Activated naive CD8-positive, alpha-beta T cell treated with anti-CD3 and anti-CD28 coated beads for 36 hours (primary cell): Measurements from ENCODE around the gene AKR1C3. TPM values are rescaled to one million over a fixed set of nuclear protein-coding genes. Genes with fewer than 3 reads are reported as not detected.
"Not testable (repeated sequence)": the region's sequence is repeated elsewhere in the genome, so short reads cannot be mapped to it uniquely, and the experiment has no call there.

Source experiments
- DNase-seq: peaks from one replicate; pipeline ENCODE4 v3.0.0; 2021
- H3K27ac Mint-ChIP-seq: one replicate; pipeline ENCODE4 v1.8.0; 2022; ENCODE audit warnings: mild to moderate bottlenecking, moderate library complexity, mixed read lengths
- H3K27me3 Mint-ChIP-seq: one replicate; pipeline ENCODE4 v1.8.0; 2022; ENCODE audit warnings: mild to moderate bottlenecking, mixed read lengths
- H3K36me3 Mint-ChIP-seq: one replicate; pipeline ENCODE4 v1.8.0; 2021; ENCODE audit warnings: mild to moderate bottlenecking, mixed read lengths
- H3K4me1 Mint-ChIP-seq: one replicate; pipeline ENCODE4 v1.8.0; 2021; ENCODE audit warnings: mixed read lengths
- H3K4me3 Mint-ChIP-seq: one replicate; pipeline ENCODE4 v1.8.0; 2022; ENCODE audit warnings: mild to moderate bottlenecking, moderate library complexity, mixed read lengths
- H3K9me3 Mint-ChIP-seq: one replicate; pipeline ENCODE4 v1.8.0; 2022; ENCODE audit warnings: mixed read lengths
- total RNA-seq, 2 experiments: library from RNA; stranded (reverse); gene quantifications; one replicate each; pipeline ENCODE4 v1.2.3, GENCODE V29; 2021

The AKR1C3 gene
- under 1 TPM; 0.50 to 0.87 TPM for total RNA-seq

DNA sequence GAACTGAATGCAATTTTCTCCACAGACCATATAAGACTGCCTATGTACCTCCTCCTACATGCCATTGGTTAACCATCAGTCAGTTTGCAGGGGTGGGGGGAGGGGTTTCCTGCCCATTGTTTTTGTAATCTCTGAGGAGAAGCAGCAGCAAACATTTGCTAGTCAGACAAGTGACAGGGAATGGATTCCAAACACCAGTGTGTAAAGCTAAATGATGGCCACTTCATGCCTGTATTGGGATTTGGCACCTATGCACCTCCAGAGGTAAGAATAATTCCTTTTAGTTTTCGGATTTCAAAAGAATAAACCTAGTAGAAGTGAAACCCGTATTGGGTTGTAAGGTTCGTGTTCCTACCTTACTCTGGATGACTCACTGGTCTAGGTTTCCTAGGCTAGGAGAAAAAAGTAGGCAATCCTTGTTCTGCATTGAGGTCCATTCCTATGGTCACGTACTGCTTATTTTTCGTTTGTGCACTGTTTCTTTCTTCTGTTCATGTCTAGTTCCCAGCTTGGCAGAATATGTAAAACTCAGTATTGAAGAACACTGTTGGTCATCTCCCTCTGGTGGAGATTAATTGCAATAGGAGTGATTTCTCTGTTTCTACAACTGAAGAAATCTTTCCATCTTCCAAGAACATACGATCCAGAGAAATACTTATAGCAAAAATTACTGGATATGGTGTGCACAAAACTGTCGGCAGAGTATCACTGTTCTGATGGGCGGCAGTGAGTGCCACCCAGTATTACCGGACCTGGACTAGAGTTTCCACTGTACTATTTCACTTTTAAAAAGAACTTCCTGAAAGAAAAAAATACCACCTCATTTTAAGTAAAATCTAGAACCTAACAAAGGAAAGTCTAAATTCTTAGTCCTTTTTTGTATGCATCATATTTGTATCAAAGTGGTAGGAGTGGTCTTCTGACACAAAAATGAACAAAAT is at the start of gene AKR1C3:
Gene AKR1C3 (plus strand): TSS at position 150 of the 941 bp plus-strand sequence. CDS start 31 bp downstream, at position 181.
- DNase-seq, result no peak
- no peak within 1 kb of the TSS for H3K27ac Mint-ChIP-seq
- H3K36me3 Mint-ChIP-seq, result no peaks in the 10 kb centered on the region
- peaks cover 9% of the 10 kb centered on the region for H3K4me1 Mint-ChIP-seq
- H3K9me3 Mint-ChIP-seq, result peaks cover 3% of the 10 kb centered on the region
- peak within 1 kb of the TSS; percentile 44 for H3K4me3 Mint-ChIP-seq
- peaks cover 14% of the 10 kb centered on the region for H3K27me3 Mint-ChIP-seq

DNA sequence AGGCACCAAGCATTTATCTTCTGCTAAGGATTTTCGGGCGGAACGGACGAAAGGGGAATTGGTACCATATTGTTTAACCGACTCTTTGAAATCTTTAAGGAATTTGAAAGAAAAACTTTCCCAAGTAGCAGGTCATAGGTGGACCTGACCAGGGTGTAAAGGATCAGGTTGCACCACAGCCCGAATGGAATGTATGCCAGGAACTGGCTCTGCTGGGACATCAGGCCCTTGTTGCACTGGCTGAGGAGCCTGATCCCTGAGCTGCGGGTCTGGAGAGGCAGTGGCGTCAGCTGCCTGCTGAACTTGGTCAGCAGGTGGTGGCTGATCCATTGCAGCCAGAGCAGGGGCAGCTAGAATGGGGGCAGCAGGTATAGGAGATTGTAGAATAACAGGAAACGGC is 49.1 kb upstream of the AKR1C3 start:
- Mint-ChIP-seq H3K27me3 (no peaks in the 10 kb centered on the region), H3K4me1 (no peaks in the 10 kb centered on the region), H3K27ac (no peak overlapping the region), H3K9me3 (no peaks in the 10 kb centered on the region), H3K36me3 (no peaks in the 10 kb centered on the region), H3K4me3 (no peak overlapping the region)
- DNase-seq, result no peak

DNA sequence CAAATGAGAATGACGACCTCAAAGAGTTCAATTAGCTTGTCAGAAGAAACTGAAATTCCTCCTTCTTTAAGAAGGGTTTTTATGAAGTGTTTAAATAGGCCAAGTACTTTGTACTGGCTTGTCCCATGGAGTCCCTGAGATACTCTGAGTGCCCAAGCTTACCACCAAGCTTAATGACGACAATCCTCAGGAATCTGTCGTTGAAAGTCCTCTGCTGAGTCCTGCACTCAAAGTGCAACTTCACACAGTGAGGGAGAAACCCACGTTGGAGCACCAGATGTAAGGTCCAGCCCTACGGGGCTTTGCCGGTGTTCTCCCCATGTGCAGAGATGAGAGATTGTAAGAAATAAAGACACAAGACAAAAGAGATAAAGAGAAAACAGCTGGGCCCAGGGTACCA is 47.8 kb upstream of the AKR1C3 start:
- Mint-ChIP-seq H3K27me3 (no peaks in the 10 kb centered on the region), H3K36me3 (no peaks in the 10 kb centered on the region), H3K9me3 (no peaks in the 10 kb centered on the region), H3K4me3 (no peak overlapping the region), H3K27ac (no peak overlapping the region), H3K4me1 (no peaks in the 10 kb centered on the region)
- DNase-seq, result no peak

GRCh38 chr10:5047055-5047454 is 47.2 kb upstream of the AKR1C3 start:
- H3K36me3 Mint-ChIP-seq, DNase-seq, H3K27me3 Mint-ChIP-seq, H3K4me1 Mint-ChIP-seq, H3K4me3 Mint-ChIP-seq, H3K9me3 Mint-ChIP-seq, H3K27ac Mint-ChIP-seq: not testable (repeated sequence)

GRCh38 chr10:5047912-5048628 is 46.1 kb upstream of the AKR1C3 start:
- Mint-ChIP-seq H3K4me1 (no peaks in the 10 kb centered on the region), H3K9me3 (no peaks in the 10 kb centered on the region), H3K27me3 (no peaks in the 10 kb centered on the region), H3K36me3 (no peaks in the 10 kb centered on the region), H3K4me3 (no peak overlapping the region), H3K27ac (no peak overlapping the region)
- DNase-seq, result no peak

DNA sequence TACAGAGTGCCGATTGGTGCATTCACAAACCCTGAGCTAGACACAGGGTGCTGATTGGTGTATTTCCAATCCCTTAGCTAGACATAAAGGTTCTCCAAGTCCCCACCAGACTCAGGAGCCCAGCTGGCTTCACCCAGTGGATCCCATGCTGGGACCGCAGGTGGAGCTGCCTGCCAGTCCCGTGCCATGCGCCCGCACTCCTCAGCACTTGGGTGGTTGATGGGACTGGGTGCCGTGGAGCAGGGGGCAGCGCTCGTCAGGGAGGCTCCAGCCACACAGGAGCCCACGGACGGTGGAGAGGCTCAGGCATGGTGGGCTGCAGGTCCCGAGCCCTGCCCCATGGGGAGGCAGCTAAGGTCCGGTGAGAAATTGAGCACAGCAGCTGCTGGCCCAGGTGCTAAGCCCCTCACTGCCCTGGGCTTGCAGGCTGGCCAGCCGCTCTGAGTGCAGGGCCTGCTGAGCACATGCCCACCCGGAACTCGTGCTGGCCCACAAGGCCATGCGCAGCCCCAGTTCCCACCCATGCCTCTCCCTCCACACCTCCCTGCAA is 41.2 kb upstream of the AKR1C3 start:
- not testable (repeated sequence) for H3K36me3 Mint-ChIP-seq, H3K27me3 Mint-ChIP-seq, H3K27ac Mint-ChIP-seq, H3K4me3 Mint-ChIP-seq, DNase-seq, H3K9me3 Mint-ChIP-seq, H3K4me1 Mint-ChIP-seq

- not testable (repeated sequence) for H3K36me3 Mint-ChIP-seq, H3K4me1 Mint-ChIP-seq, H3K27me3 Mint-ChIP-seq, DNase-seq, H3K4me3 Mint-ChIP-seq, H3K9me3 Mint-ChIP-seq, H3K27ac Mint-ChIP-seq
These were observed 39.4 kb upstream of the AKR1C3 start for GRCh38 chr10:5054831-5055230.

DNA sequence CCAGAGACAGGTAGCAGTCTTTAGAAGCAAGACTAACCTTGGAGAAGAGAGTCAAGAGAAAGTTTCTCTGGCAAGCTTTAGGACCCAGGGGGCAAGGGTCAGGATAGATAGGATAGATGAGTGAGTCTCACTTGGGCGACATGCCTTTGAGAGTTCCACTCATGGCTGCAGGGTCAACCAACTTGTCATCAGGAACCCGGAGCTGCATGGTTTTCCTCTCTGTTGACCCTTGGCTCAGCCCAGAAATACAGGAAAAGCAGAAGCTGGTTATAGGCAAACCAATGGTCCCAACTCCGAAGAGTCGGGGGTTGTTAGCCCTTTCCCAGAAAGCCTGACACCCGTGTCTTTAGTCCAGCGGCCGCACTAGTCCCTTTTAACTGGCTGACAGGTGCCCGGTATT is 34.9 kb upstream of the AKR1C3 start:
- not testable (repeated sequence) for H3K4me3 Mint-ChIP-seq, H3K36me3 Mint-ChIP-seq, H3K27me3 Mint-ChIP-seq, H3K4me1 Mint-ChIP-seq, H3K27ac Mint-ChIP-seq, DNase-seq, H3K9me3 Mint-ChIP-seq

- H3K27me3 Mint-ChIP-seq, H3K4me1 Mint-ChIP-seq, H3K27ac Mint-ChIP-seq, DNase-seq, H3K36me3 Mint-ChIP-seq, H3K4me3 Mint-ChIP-seq, H3K9me3 Mint-ChIP-seq: not testable (repeated sequence)
These were observed 33.4 kb upstream of the AKR1C3 start for GRCh38 chr10:5060791-5061190.

GRCh38 chr10:5064656-5065055 is 29.6 kb upstream of the AKR1C3 start:
- Mint-ChIP-seq H3K27me3 (no peaks in the 10 kb centered on the region), H3K4me3 (no peak overlapping the region), H3K4me1 (no peaks in the 10 kb centered on the region), H3K36me3 (no peaks in the 10 kb centered on the region), H3K27ac (no peak overlapping the region), H3K9me3 (no peaks in the 10 kb centered on the region)
- no peak for DNase-seq

GRCh38 chr10:5068274-5068984 is 25.8 kb upstream of the AKR1C3 start:
- no peak for DNase-seq
- H3K9me3 Mint-ChIP-seq, result no peaks in the 10 kb centered on the region
- no peak overlapping the region for H3K27ac Mint-ChIP-seq
- H3K4me1 Mint-ChIP-seq, result no peaks in the 10 kb centered on the region
- H3K4me3 Mint-ChIP-seq, result no peak overlapping the region
- no peaks in the 10 kb centered on the region for H3K36me3 Mint-ChIP-seq
- H3K27me3 Mint-ChIP-seq, result no peaks in the 10 kb centered on the region

- no peaks in the 10 kb centered on the region for H3K9me3 Mint-ChIP-seq
- H3K4me1 Mint-ChIP-seq, result no peaks in the 10 kb centered on the region
- H3K27ac Mint-ChIP-seq, result no peak overlapping the region
- no peak overlapping the region for H3K4me3 Mint-ChIP-seq
- H3K36me3 Mint-ChIP-seq, result no peaks in the 10 kb centered on the region
- no peaks in the 10 kb centered on the region for H3K27me3 Mint-ChIP-seq
- DNase-seq, result no peak
These were observed 23.4 kb upstream of the AKR1C3 start for GRCh38 chr10:5070648-5071410.

GRCh38 chr10:5071411-5072198 is 22.6 kb upstream of the AKR1C3 start:
- H3K4me3 Mint-ChIP-seq, result no peak overlapping the region
- DNase-seq, result no peak
- H3K36me3 Mint-ChIP-seq, result no peaks in the 10 kb centered on the region
- no peaks in the 10 kb centered on the region for H3K27me3 Mint-ChIP-seq
- H3K4me1 Mint-ChIP-seq, result no peaks in the 10 kb centered on the region
- H3K27ac Mint-ChIP-seq, result no peak overlapping the region
- no peaks in the 10 kb centered on the region for H3K9me3 Mint-ChIP-seq

DNA sequence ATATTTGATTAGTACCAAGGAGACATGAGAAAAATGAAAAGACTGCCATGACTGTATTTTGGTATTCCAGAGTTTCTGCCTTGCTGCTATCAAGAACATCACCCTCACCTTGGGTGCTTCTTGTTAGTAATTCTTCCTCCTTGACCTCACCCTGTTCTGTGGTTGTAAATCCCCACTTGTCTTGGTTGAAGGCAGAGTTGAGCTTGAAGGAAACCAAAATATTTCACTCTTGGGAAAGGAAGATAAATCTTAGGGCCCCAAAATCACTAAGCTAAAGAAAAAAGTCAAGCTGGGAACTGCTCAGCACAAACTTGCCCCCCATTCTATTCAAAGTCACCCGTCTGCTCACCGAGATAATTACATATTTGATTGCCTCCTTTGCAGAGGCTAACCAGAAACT is 20.6 kb upstream of the AKR1C3 start:
- Mint-ChIP-seq H3K36me3 (no peaks in the 10 kb centered on the region), H3K27me3 (no peaks in the 10 kb centered on the region), H3K9me3 (no peaks in the 10 kb centered on the region), H3K4me1 (no peaks in the 10 kb centered on the region), H3K27ac (no peak overlapping the region), H3K4me3 (no peak overlapping the region)
- no peak for DNase-seq
